ENCODE measurements around the gene MTHFSD. TPM values are rescaled to one million over a fixed set of nuclear protein-coding genes. Genes with fewer than 3 reads are reported as not detected.

MTHFSD gene
- total RNA-seq, 1 experiment from 2014 or later: 4.7 TPM

DNA sequence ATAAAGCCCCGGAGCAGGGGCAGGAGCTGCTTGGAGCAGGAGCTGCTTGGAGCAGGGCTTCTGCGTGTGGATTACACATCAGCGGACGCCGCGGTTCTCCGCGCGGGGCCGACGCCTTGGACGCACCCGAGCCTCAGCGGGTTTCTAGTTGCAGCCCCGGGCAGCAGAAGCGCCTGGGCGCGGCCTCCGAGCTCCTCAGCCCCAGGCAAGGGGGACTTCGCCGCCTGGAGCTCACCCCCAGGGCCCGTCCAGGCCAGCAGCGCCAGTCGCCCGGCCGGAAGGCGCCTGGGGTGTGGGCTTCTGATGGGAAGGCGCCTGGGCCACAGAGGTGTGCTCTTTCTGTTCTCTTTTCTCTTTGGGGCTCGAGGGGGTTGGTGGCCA is 38.4 kb downstream of the MTHFSD start:
- WGBS (ENCODE audit: extremely low coverage, insufficient read length, low lambda C conversion rate): no CpG with 5 or more reads among the region's 29 CpGs
- peaks cover 100% of the 10 kb centered on the region for H3K27me3 Mint-ChIP-seq (ENCODE audit: low read depth)
- H3T11ph ChIP-seq (ENCODE audit: low read length): no peak overlapping the region
- H3K14ac ChIP-seq (ENCODE audit: insufficient read depth, low read length): no peak overlapping the region
- no peak overlapping the region for H4K5ac ChIP-seq (ENCODE audit: insufficient read length, low read depth, low read length)
- H3K9ac ChIP-seq (ENCODE audit: extremely low read depth, insufficient read length, low read length): no peak overlapping the region
- no peaks in the 10 kb centered on the region for H3K79me2 ChIP-seq (ENCODE audit: insufficient read depth, low read length)
- peak overlapping the region in 1 of 2 experiments; percentile 72; a peak in 2 of 5 replicates for H3K4me3 Mint-ChIP-seq
- no peak overlapping the region for H2AK5ac ChIP-seq (ENCODE audit: insufficient read length, low read length)
- H4K8ac ChIP-seq (replicated peaks; ENCODE audit: insufficient read length, low read depth, low read length): no peak overlapping the region
- no peak overlapping the region for H3K27ac ChIP-seq (ENCODE audit: insufficient read length, low read depth, low read length)
- no peak overlapping the region for H2AFZ ChIP-seq (ENCODE audit: low read length)
- no peak overlapping the region for H2BK15ac ChIP-seq (ENCODE audit: low read depth, low read length)
- DNase-seq: no peak
- no peaks in the 10 kb centered on the region for H3K79me1 ChIP-seq (ENCODE audit: insufficient read depth, low read depth, low read length, poor library complexity, severe bottlenecking)
- H3K4me2 ChIP-seq (ENCODE audit: insufficient read depth, insufficient read length, low read length): peak overlapping the region; percentile 26
- TF ChIP-seq, protein P1, sequence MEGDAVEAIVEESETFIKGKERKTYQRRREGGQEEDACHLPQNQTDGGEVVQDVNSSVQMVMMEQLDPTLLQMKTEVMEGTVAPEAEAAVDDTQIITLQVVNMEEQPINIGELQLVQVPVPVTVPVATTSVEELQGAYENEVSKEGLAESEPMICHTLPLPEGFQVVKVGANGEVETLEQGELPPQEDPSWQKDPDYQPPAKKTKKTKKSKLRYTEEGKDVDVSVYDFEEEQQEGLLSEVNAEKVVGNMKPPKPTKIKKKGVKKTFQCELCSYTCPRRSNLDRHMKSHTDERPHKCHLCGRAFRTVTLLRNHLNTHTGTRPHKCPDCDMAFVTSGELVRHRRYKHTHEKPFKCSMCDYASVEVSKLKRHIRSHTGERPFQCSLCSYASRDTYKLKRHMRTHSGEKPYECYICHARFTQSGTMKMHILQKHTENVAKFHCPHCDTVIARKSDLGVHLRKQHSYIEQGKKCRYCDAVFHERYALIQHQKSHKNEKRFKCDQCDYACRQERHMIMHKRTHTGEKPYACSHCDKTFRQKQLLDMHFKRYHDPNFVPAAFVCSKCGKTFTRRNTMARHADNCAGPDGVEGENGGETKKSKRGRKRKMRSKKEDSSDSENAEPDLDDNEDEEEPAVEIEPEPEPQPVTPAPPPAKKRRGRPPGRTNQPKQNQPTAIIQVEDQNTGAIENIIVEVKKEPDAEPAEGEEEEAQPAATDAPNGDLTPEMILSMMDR (conservative IDR thresholded peaks at IDR 0.05): no peak
- H3K36me3 Mint-ChIP-seq (ENCODE audit: insufficient read depth in 1 of 3, low read depth in 3 of 3): no peaks in the 10 kb centered on the region
- no peaks in the 10 kb centered on the region for H3K23me2 ChIP-seq (ENCODE audit: insufficient read length, low read depth, low read length, poor library complexity, severe bottlenecking)
- H2BK12ac ChIP-seq (ENCODE audit: insufficient read length, low read depth, low read length): no peak overlapping the region
- no peaks in the 10 kb centered on the region for H3K9me3 ChIP-seq (ENCODE audit: control insufficient read depth, low read depth, low read length)
- no peaks in the 10 kb centered on the region for H4K20me1 ChIP-seq (ENCODE audit: control insufficient read depth, insufficient read depth, insufficient read length)
- no peak overlapping the region for H2BK20ac ChIP-seq (ENCODE audit: low read depth, low read length, poor library complexity, severe bottlenecking)
- H4K91ac ChIP-seq (ENCODE audit: insufficient read length, low read depth, low read length): no peak overlapping the region
- peaks cover 2 to 14% of the 10 kb centered on the region in 2 experiments; a peak in 2 of 5 replicates for H3K9me3 Mint-ChIP-seq
- no peak overlapping the region for H3K18ac ChIP-seq (ENCODE audit: insufficient read length, low read depth, low read length)
- no peak overlapping the region for H3K56ac ChIP-seq (ENCODE audit: insufficient read length, low read depth, low read length)
- H2BK5ac ChIP-seq (ENCODE audit: insufficient read length, low read length): no peak overlapping the region
- no peak overlapping the region for H2BK120ac ChIP-seq (ENCODE audit: low read depth, low read length, poor library complexity, severe bottlenecking)
- H3K23ac ChIP-seq (ENCODE audit: insufficient read length, low read depth, low read length): no peak overlapping the region
- peaks cover 68% of the 10 kb centered on the region for H3K27me3 ChIP-seq (ENCODE audit: insufficient read depth, low read length)
- no peak overlapping the region for H3K27ac Mint-ChIP-seq
- H3K4ac ChIP-seq (ENCODE audit: low read depth, low read length): no peak overlapping the region
- H3K4me1 ChIP-seq (ENCODE audit: insufficient read depth, low read length): no peaks in the 10 kb centered on the region
- H3K4me1 Mint-ChIP-seq: peaks cover 10 to 35% of the 10 kb centered on the region in 2 experiments
